Stimulated activated naive CD8-positive, alpha-beta T cell treated with anti-CD3 and anti-CD28 coated beads, Interleukin-15, Interleukin-2, amounts not matched to agents 100 U/mL and 50 U/mL, for 24 hours (primary cell): ENCODE data around the gene LHFPL3.

Source experiments
- ATAC-seq: fragments of 150-1000 bp; cut with Tn5 transposase; one replicate; pipeline ENCODE4 v1.10.0; 2021
- DNase-seq: peaks from one replicate; pipeline ENCODE4 v3.0.0; 2021

LHFPL3 gene

DNA sequence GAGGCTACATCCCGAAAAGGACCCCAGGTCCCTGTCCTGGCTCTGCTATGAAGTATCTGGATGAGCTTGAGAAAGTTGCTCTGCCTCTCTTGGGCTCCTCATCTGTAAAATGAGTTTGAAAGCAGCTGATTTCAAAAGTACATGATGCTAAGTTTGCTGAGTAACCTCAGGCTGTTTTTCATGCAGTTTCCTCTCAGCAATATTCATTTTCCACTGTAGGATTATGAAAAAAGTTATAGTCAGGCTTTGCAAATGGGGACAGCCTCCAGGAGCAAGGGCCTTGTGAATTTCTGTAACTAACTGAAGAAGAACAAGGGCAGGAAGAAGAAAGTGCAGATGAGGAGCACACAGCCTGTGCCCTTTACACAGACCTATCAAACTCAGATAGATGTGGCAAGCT lies 518.3 kb downstream of the LHFPL3 start:
- no peak for ATAC-seq
- no peak for DNase-seq

DNA sequence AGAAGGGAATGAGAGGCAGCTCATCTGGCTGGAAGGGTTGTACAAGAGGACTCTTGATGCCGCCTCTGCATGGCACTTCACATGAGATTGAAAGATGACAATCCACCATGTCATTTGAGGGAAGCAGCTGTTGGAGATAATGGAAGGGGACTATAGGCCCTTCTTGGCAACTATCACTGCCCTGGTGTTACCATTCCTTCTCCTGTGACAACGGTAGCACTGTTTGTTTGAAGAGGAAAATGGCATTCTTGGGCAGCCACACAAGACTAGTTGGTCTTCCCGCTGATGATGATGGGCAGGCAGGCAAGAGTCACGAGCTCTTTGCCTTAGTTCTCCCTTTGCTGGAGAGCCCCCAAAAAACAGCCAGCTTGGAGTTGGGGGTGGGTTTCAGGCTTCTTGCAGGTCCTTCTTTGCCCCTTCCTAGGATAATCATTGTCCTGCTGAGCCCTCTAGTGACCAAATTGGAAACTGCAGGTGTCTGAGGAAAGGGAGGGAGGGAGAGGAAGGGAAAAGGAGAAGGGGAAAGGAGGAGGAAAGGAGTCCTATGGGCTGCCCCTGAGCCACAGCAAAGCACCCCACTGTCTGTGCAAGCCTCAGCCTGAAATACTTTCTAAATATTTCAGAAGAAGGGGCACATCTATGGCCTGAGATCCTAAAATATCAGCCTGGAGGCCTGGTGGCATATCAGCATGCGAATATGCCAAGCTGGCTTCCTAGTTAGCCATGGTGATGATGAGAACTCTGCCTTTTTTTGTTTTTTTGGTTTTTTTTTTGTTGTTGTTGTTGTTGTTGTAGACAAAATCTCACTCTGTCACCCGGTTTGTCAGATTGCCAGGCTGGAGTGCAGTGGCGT lies 520.0 kb downstream of the LHFPL3 start:
- DNase-seq (peak; percentile 72), ATAC-seq (no peak)

DNA sequence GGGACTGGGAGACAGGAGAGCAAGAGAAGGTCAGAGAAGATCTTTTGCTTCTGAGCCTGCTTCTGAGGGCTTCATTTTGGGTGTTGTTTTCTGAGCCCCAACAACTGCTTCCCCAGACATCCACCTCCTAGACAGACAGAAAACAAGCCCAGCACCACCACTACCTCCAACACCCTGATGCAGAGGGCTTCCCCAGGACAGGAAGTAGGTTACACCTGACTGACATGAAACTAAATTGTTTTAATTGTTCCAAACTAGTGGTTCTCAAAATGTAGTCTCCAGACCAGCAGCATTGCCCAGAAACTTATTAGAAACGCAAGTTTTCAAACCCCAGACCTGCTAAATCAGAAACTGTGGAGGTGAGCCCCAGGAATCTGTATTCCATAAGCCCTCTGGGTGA lies 522.0 kb downstream of the LHFPL3 start:
- no peak for DNase-seq
- ATAC-seq = no peak

- ATAC-seq (no peak), DNase-seq (no peak)
Observed at GRCh38 chr7:104851268-104851667, 522.9 kb downstream of the LHFPL3 start.

DNA sequence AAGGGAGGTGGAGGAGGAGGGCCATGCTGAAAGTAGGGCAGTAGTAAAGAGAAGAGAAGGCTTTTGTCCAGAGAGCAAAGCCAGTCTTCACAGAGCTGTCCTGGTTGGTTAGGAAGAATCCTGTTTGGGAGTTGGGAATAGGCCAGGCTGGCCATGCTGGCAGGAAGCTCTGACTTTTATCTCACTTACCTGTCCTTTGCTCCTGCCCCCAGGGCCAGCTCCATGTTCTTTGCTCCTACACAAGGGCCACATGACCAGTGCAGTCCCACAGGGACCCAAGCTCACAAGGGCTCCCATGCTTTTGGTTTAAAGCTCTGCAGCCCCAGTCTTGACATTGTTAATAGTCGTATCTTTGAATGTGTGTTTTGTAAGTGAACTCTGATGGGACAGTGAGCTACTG lies 524.0 kb downstream of the LHFPL3 start:
- DNase-seq (no peak), ATAC-seq (no peak)

DNA sequence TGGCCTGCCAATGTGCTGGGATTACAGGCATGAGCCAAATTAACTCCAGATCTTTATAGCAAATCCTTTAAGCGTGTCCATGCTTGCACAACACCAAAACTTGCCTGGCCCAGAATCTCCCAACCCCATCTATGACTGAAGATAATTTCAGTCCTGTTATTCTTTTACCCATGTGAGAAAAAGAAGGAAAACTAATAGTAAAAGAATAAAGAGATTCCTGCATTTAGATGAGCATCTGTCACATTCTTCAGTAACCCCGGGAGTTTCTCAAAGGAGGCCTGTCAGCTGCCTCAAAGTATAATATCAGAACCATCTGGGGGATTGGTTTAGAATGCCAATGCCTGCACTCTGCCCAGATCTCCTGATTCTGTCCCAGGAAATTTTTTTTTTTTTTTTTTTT lies 527.5 kb downstream of the LHFPL3 start:
- no peak for DNase-seq
- no peak for ATAC-seq

DNA sequence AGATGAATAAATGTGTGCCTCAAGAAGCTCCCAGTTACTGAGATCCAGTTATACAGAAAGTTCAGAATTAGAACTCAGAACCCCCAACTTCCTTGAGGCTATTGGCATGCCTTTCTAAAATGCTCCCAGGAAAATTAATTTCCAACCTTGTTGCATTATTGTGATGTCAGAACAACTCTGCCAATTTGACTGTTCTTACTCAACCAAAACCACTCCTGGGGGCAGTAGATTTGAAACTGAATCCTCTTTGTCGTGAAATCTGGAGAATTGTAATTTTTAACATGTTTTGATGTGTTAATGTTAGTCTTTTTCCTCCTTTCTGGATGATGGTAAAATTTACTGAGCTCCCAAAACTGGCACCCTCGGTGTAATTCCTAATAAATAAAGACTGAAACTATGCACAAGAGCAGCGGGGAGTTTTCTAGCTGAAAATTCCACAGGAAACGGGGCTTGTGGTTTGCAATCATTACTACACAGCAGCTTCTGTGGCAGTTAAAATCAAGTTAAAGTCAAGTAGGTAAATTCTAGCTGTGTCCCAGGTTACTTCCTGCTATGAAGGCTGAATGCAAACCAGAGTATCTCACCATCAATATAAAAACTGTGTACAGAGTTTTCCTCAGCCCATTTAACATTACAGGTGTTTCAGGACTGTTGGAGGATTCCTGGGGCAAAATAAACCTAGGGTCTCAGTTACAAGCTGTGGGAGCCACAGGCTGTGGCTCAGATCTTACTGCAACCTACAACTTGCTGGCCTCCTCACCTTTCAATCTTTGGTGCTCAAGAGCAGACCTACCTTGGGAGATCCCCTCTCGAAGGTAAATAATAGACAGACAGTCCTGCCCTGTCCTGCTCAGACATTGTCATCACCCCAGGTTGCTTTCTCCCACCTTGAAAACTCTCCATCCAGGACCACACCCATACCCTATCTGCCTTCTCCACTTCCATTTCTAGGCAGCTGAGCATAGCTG lies 529.3 kb downstream of the LHFPL3 start:
- DNase-seq = no peak
- peak; percentile 64 for ATAC-seq

DNA sequence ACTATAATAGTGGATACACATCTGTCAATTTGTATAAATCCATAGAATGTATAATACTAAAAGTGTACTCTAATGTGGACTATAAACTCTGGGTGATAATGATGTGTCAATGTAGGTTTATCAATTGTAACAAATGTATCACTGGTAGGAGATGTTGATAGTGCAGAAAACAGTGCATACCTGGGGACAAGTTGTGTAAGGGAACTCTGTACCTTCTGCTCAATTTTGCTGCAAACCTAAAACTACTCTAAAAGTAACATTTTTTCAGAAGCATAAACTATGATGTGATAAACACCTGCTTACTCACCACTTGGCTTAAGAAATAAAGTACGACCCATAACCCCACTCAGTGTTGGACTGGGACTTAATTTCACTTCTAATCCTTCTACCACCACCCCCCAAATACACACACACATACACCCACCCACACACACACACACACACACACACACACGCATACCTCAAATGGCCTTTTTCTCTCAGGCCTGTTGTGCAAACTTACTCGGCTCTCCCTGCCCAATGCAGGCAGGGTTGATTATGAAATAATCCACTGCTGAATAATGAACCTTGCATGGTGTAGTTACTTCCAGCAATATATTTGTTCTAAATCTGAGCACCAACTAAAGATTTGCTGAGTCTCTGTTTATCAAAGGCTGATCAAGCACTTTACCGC lies 531.5 kb downstream of the LHFPL3 start:
- ATAC-seq (no peak), DNase-seq (no peak)

DNA sequence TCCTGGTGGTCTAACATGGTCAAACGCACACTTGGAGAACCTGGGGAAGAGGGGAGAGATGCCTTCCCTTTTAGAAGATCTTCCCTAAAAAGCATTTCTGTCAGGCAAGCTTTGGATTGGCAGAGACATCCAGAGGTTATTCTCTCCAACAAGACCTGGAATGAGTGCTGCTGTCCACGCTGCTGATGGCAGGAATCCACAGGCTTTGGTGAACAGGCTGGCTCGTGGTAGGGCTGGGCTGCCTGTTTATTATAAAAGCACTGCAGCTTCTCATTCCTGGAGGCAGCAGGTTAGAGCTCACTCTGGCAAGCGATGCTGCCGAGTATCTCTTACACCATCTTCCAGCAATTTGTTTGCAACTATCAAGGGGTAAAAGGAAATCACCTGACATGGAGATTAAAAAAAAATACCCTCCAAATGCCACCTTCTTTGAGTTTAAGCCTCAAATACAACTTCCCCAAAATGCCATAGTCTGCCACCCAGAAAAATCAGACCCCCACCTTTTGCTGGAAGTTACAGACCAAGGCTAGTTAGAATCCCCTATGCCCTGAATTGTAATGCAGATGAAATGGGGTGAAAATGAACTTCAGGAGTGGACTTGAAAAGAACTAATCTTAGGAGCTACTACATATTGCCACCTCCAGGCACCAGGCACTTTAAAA lies 533.5 kb downstream of the LHFPL3 start:
- no peak for DNase-seq
- no peak for ATAC-seq

GRCh38 chr7:104862719-104863118 lies 534.3 kb downstream of the LHFPL3 start:
- no peak for ATAC-seq
- DNase-seq = no peak

DNA sequence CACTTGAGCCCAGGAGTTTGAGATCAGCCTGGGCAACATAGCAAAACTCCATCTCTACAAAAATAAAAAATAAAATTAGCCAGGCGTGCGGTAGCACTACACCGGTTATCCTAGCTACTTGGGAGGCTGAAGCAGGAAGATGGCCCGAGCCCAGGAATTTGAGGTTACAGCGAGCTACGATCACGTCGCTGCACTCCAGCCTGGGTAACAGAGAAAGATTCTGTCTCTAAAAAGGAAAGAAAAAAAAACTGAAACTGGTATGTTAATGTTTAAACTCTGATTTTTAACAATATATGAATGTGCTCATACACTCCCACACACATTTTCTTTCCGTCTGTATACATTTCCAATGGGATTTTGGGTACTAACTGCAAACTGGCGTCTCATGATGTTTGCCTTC lies 545.0 kb downstream of the LHFPL3 start:
- ATAC-seq (no peak), DNase-seq (no peak)

- ATAC-seq (peak; percentile 32), DNase-seq (no peak)
Observed at GRCh38 chr7:104878577-104878976, 550.2 kb downstream of the LHFPL3 start.

DNA sequence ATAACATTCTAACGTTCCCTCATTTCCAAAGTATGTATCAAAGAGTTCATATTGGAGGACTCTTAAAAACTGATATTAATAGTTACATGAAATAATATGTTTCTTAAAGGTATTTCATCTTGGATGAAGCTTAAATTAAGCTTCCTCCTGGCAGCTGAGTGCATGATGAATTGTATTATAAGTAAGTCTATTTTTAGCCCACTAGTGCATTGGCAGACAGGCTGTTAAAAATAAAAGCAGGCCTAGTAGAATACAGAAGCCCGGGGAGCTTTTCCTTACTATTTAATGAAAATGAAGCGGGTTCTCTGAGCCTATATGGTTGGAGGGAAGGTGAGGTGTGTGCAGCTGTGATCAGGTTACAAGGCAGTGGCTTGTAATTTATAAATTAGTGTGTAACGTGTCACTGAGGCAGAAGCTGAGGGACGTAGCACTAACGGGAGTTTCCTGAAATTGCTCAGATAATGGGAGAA lies 554.9 kb downstream of the LHFPL3 start:
- ATAC-seq = no peak
- DNase-seq = no peak

DNA sequence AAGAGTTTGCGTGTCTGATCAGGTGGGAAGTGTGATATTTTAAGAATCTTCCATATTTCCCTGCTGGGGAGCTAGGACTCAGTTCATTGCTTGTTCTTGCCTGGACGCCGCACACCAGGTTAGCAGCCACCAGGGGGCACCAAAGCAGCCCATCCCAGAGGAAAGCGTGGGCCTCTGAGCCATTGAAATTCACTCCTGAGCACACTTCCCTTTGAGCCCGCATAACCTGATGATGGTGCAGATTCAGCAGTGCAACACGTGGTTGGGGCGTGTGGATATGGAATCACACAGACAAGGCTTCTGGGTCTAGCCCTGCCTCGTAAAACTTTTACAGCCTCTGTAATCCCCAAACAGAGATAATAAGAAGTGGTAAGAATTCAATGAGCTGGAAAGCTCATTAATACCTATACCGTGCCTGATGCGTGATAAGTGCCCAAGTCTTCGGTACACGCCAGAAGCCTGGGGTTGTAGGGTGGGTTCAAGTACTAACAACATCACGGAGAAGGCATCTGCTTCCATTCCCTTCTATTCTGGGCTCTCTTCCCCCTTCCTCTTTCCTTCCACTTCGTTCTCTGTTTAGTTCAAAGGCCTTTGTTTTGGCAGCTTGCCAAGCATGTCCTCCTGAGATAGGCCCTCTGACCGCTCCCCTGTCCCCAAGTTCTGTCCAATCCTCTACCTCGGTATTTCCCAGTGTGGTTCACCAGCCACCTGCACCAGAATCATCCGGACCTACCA lies 555.5 kb downstream of the LHFPL3 start:
- peak; percentile 87 for DNase-seq
- ATAC-seq = peak; percentile 92

DNA sequence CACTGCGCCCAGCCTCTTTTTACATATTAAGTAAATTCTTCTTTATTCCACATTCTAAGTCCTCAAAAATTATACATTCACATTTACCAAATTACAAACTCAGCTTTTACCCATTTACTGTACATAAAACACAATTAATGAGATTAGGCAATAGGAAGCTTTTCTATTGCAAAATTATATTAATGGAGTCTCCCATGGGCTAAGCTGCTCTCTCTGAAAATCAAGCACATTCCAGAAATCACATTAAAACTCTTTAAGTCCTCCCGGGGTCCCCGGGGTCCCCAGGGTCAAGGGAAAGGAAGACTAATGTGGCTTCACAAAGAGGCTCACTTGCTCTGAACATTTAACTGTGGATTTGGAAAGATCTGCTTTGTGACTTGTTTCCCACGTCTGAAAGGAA lies 558.2 kb downstream of the LHFPL3 start:
- ATAC-seq (no peak), DNase-seq (no peak)

DNA sequence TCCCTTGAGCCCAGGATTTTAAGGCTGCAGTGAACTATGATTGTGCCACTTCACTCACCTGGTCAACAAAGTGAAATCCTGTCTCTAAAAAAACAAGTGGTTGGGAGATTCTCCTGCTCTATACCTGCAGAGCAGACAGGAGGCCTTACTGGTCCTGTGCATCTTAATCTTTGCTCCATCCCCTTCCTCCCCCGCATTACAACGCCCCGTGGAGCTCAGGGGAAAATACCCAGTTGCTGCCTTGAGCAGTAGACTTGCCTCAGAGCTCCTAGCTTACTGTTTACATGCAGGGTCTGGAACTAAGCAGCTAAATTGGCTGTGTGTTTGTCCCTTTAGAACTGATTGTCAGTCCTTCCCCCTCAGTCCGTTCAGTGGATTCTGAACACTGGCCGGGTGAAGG lies 561.8 kb downstream of the LHFPL3 start:
- DNase-seq = no peak
- ATAC-seq = no peak

DNA sequence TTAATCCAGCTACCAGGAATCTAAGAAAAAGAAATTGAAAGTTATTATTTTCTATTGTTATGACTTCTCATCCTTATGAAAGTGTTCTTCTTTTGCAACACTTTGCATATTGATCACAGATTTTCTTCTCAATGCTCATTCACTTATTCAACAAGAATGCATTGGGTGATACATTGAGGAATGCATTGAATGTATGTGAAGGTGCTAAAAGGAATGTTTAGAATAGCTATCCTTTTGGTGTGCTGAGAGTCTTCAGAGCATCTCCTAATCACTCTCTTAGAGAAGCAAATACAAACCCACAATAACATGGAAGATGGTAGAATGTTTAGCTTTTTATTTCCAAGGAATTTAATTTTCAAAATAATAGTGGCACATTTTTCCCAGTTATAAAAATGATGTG lies 563.5 kb downstream of the LHFPL3 start:
- DNase-seq = no peak
- no peak for ATAC-seq

DNA sequence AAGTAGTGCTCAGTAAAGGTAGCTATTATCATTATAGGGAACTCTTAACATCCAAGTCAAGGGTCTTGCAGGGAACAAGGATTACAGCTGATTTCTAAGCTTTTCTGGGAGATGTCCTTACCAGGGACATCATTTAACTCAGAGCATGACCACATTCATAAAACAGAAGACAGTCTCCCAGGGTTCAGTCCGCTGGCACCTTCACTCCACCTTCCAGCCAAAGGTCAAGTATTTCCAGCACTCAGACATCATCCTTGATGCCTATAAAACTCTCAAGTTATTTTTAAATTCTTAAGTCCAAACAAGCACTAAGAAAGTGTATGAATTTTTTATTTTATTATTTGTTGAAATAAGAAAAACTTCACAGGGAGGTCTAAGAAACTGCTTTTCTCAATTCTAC lies 565.9 kb downstream of the LHFPL3 start:
- DNase-seq (no peak), ATAC-seq (no peak)

GRCh38 chr7:104894726-104895521 lies 566.5 kb downstream of the LHFPL3 start:
- DNase-seq (no peak), ATAC-seq (no peak)

DNA sequence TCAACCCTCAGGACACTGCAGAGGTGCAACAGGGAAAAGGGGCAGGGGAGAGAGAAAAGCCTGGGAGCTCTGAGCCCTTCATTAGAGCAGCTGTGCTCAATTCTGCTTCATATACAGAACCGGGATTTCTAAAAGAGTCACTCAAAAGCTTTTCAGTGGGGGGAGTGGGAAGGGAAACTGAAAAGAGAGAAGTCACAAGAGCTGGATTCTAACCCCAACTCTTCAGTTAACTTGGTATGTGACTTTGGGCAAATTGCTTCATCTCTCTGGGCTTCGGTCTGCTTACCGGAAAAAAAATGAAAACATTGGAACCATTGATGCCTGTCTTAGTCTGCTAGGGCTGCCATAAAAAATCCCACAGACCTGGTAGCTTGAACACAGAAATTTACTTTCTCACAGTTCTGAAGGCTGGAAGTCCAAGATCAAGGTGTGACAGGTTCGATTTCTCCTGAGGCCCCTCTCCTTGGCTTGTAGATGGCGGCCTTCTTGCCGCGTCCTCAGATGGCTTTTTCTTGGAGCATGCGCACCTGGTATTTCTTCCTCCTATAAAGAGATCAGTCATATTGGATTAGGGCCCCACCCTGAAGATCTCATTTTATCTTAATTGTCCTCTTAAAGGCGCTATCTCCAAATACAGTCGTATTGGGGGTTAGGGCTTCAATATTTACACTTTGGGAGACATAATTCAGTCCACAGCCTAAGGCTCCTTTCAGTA lies 567.3 kb downstream of the LHFPL3 start:
- no peak for DNase-seq
- ATAC-seq = no peak
